HEK293 (cell line): Measurements from ENCODE around the gene AFAP1L2.

Source experiments
- AEBP2 ChIP-seq: fragments of 450-650 bp; formaldehyde crosslinking; IDR thresholded peaks from 2 replicates; pipeline ENCODE4 v1.5.1; 2016; ENCODE audit warnings: missing biosample characterization, missing genetic modification characterization, borderline replicate concordance
- BCL11B ChIP-seq: fragments of 450-650 bp; formaldehyde crosslinking; IDR thresholded peaks from 2 replicates; pipeline ENCODE4 v1.5.1; 2016; ENCODE audit warnings: low read depth, missing biosample characterization, missing genetic modification characterization
- GFI1B ChIP-seq: fragments of 450-650 bp; formaldehyde crosslinking; IDR thresholded peaks from 2 replicates; pipeline ENCODE4 v1.5.1; 2016; ENCODE audit warnings: missing biosample characterization, missing genetic modification characterization
- INSM2 ChIP-seq: fragments of 450-650 bp; formaldehyde crosslinking; IDR thresholded peaks from 2 replicates; pipeline ENCODE4 v1.5.1; 2016; ENCODE audit warnings: missing biosample characterization, missing genetic modification characterization
- KLF17 ChIP-seq: fragments of 450-650 bp; formaldehyde crosslinking; IDR thresholded peaks from 2 replicates; pipeline ENCODE4 v1.5.1; 2016; ENCODE audit warnings: missing biosample characterization, missing genetic modification characterization
- KLF9 ChIP-seq: fragments of 450-650 bp; formaldehyde crosslinking; IDR thresholded peaks from 2 replicates; pipeline ENCODE4 v1.5.1; 2016; ENCODE audit warnings: missing biosample characterization, missing genetic modification characterization, low read depth
- PRDM1 ChIP-seq: fragments of 450-650 bp; formaldehyde crosslinking; IDR thresholded peaks from 2 replicates; pipeline ENCODE4; 2016; ENCODE audit warnings: missing biosample characterization, missing genetic modification characterization
- ZBTB17 ChIP-seq: fragments of 450-650 bp; formaldehyde crosslinking; IDR thresholded peaks from 2 replicates; pipeline ENCODE4 v1.5.1; 2016; ENCODE audit warnings: missing biosample characterization, missing genetic modification characterization
- ZEB2 ChIP-seq: fragments of 450-650 bp; formaldehyde crosslinking; IDR thresholded peaks from 2 replicates; pipeline ENCODE4 v1.5.1; 2016; ENCODE audit warnings: missing biosample characterization, missing genetic modification characterization
- ZNF10 ChIP-seq: fragments of 450-650 bp; formaldehyde crosslinking; IDR thresholded peaks from 2 replicates; pipeline ENCODE4 v1.5.1; 2017; ENCODE audit warnings: missing biosample characterization, missing genetic modification characterization
- ZNF121 ChIP-seq: fragments of 450-650 bp; formaldehyde crosslinking; IDR thresholded peaks from 2 replicates; pipeline ENCODE4 v1.5.1; 2016; ENCODE audit warnings: missing biosample characterization, missing genetic modification characterization
- ZNF16 ChIP-seq: fragments of 450-650 bp; formaldehyde crosslinking; IDR thresholded peaks from 2 replicates; pipeline ENCODE4 v1.5.1; 2016; ENCODE audit warnings: low read depth, missing biosample characterization, missing genetic modification characterization
- ZNF174 ChIP-seq: fragments of 450-650 bp; formaldehyde crosslinking; IDR thresholded peaks from 2 replicates; pipeline ENCODE4 v1.5.0; 2017; ENCODE audit warnings: missing biosample characterization, mild to moderate bottlenecking, missing genetic modification characterization
- ZNF175 ChIP-seq: fragments of 450-650 bp; formaldehyde crosslinking; IDR thresholded peaks from 2 replicates; pipeline ENCODE4 v1.5.1; 2016; ENCODE audit warnings: missing biosample characterization, missing genetic modification characterization
- ZNF221 ChIP-seq: fragments of 450-650 bp; formaldehyde crosslinking; IDR thresholded peaks from 2 replicates; pipeline ENCODE4 v1.5.1; 2017; ENCODE audit warnings: missing biosample characterization, missing genetic modification characterization, borderline replicate concordance
- ZNF26 ChIP-seq: fragments of 450-650 bp; formaldehyde crosslinking; IDR thresholded peaks from 2 replicates; pipeline ENCODE4 v1.5.1; 2016; ENCODE audit warnings: missing biosample characterization, missing genetic modification characterization
- ZNF324 ChIP-seq: fragments of 450-650 bp; formaldehyde crosslinking; IDR thresholded peaks from 2 replicates; pipeline ENCODE4 v1.5.1; 2016; ENCODE audit warnings: missing biosample characterization, missing genetic modification characterization
- ZNF335 ChIP-seq: fragments of 450-650 bp; formaldehyde crosslinking; conservative IDR thresholded peaks from 2 replicates; pipeline ENCODE4 v1.5.1; 2016; ENCODE audit warnings: missing biosample characterization, missing genetic modification characterization
- ZNF394 ChIP-seq: fragments of 450-650 bp; formaldehyde crosslinking; IDR thresholded peaks from 2 replicates; pipeline ENCODE4 v1.5.1; 2016; ENCODE audit warnings: missing biosample characterization, missing genetic modification characterization, mild to moderate bottlenecking, moderate library complexity, borderline replicate concordance
- ZNF398 ChIP-seq: fragments of 450-650 bp; formaldehyde crosslinking; IDR thresholded peaks from 2 replicates; pipeline ENCODE4 v1.5.1; 2017; ENCODE audit warnings: missing biosample characterization, missing genetic modification characterization
- ZNF433 ChIP-seq: fragments of 450-650 bp; formaldehyde crosslinking; IDR thresholded peaks from 2 replicates; pipeline ENCODE4 v1.5.1; 2016; ENCODE audit warnings: missing biosample characterization, missing genetic modification characterization, low read depth
- ZNF521 ChIP-seq: fragments of 450-650 bp; formaldehyde crosslinking; IDR thresholded peaks from 2 replicates; pipeline ENCODE4 v1.5.1; 2017; ENCODE audit warnings: missing biosample characterization, mild to moderate bottlenecking, missing genetic modification characterization
- ZNF529 ChIP-seq: fragments of 450-650 bp; formaldehyde crosslinking; IDR thresholded peaks from 2 replicates; pipeline ENCODE4 v1.5.1; 2017; ENCODE audit warnings: missing genetic modification characterization, missing biosample characterization; ENCODE audit not compliant: insufficient replicate concordance
- ZNF561 ChIP-seq: fragments of 450-650 bp; IDR thresholded peaks from 2 replicates; pipeline ENCODE4 v1.5.1; 2018; ENCODE audit warnings: missing biosample characterization, missing genetic modification characterization, borderline replicate concordance
- ZNF623 ChIP-seq: fragments of 450-650 bp; formaldehyde crosslinking; IDR thresholded peaks from 2 replicates; pipeline ENCODE4 v1.5.1; 2016; ENCODE audit warnings: missing biosample characterization, missing genetic modification characterization
- ZNF654 ChIP-seq: fragments of 450-650 bp; formaldehyde crosslinking; IDR thresholded peaks from 2 replicates; pipeline ENCODE4 v1.5.1; 2016; ENCODE audit warnings: low read depth, missing biosample characterization, missing genetic modification characterization
- ZNF664 ChIP-seq: fragments of 450-650 bp; formaldehyde crosslinking; IDR thresholded peaks from 2 replicates; pipeline ENCODE4 v1.5.1; 2016; ENCODE audit warnings: missing biosample characterization, missing genetic modification characterization
- ZNF670 ChIP-seq: fragments of 450-650 bp; formaldehyde crosslinking; IDR thresholded peaks from 2 replicates; pipeline ENCODE4 v1.5.1; 2016; ENCODE audit warnings: missing biosample characterization, missing genetic modification characterization, low read depth
- ZNF792 ChIP-seq: fragments of 450-650 bp; formaldehyde crosslinking; IDR thresholded peaks from 2 replicates; pipeline ENCODE4 v1.5.1; 2016; ENCODE audit warnings: missing biosample characterization, missing genetic modification characterization
- ZNF830 ChIP-seq: fragments of 450-650 bp; IDR thresholded peaks from 2 replicates; pipeline ENCODE4 v1.5.0; 2018; ENCODE audit warnings: missing biosample characterization, missing genetic modification characterization, low read depth, mild to moderate bottlenecking, moderate library complexity
- ZSCAN16 ChIP-seq: fragments of 450-650 bp; formaldehyde crosslinking; IDR thresholded peaks from 2 replicates; pipeline ENCODE4 v1.5.1; 2016; ENCODE audit warnings: missing biosample characterization, missing genetic modification characterization
- ZSCAN4 ChIP-seq: fragments of 450-650 bp; formaldehyde crosslinking; IDR thresholded peaks from 2 replicates; pipeline ENCODE4 v1.5.1; 2017; ENCODE audit warnings: missing biosample characterization, missing genetic modification characterization

The AFAP1L2 gene

GRCh38 chr10:114304017-114304570 is 100.2 kb downstream of the AFAP1L2 start (continued):
- TF ChIP-seq KLF17, result no peak
- TF ChIP-seq ZNF26 (tag by site-specific recombination), result no peak
- no peak for TF ChIP-seq ZNF670
- 0 out of 2 replicates have a peak, but pooled peaks have one; percentile 15 for TF ChIP-seq ZEB2 (tag by site-specific recombination)
- no peak for TF ChIP-seq ZSCAN16
- no peak for TF ChIP-seq PRDM1 (tag by site-specific recombination)
- TF ChIP-seq ZNF521 (tag by site-specific recombination), result no peak
- TF ChIP-seq ZNF561 (tag by site-specific recombination), result 0 out of 2 replicates have a peak, but pooled peaks have one; percentile 38
- no peak for TF ChIP-seq INSM2
- no peak for TF ChIP-seq ZNF792
- 0 out of 2 replicates have a peak, but pooled peaks have one; percentile 54 for TF ChIP-seq ZNF394 (tag by site-specific recombination)
- TF ChIP-seq AEBP2 (tag by site-specific recombination), result no peak
- no peak for TF ChIP-seq ZNF398
- no peak for TF ChIP-seq ZNF623
- TF ChIP-seq ZNF324, result no peak; the same call in 1 of the 2 replicates
- TF ChIP-seq ZNF10, result no peak
- TF ChIP-seq ZNF529 (tag by site-specific recombination), result no peak
- TF ChIP-seq ZNF174 (tag by site-specific recombination), result no peak
- no peak for TF ChIP-seq ZNF221 (tag by site-specific recombination)
- TF ChIP-seq ZBTB17 (tag by site-specific recombination), result no peak; the same call in 1 of the 2 replicates
- no peak for TF ChIP-seq ZNF433 (tag by site-specific recombination)
- no peak for TF ChIP-seq ZNF175 (tag by site-specific recombination)
- peak; percentile 96 for TF ChIP-seq ZNF654 (tag by site-specific recombination)
- no peak for TF ChIP-seq ZSCAN4 (tag by site-specific recombination)
- no peak for TF ChIP-seq ZNF16 (tag by site-specific recombination)
- no peak for TF ChIP-seq BCL11B (tag by site-specific recombination)
- no peak for TF ChIP-seq ZNF664
- no peak for TF ChIP-seq GFI1B (tag by site-specific recombination)
- no peak for TF ChIP-seq ZNF830 (tag by site-specific recombination)
- no peak for TF ChIP-seq KLF9 (tag by site-specific recombination)
- TF ChIP-seq ZNF121 (tag by site-specific recombination), result no peak
- TF ChIP-seq ZNF335 (tag by site-specific recombination), result peak; percentile 96
